ENCODE data around the gene ADA. TPM values are rescaled to one million over a fixed set of nuclear protein-coding genes. Genes with fewer than 3 reads are reported as not detected.
A peak's percentile ranks its signal among the peaks of the same experiment; 100 is the strongest.

Gene ADA
- total and polyA plus RNA-seq, 9 donors, result 4.0 to 9.1 (median 6.2) TPM

GRCh38 chr20:44573501-44573869 lies 78.0 kb downstream of the ADA start:
- Histone ChIP-seq H3K4me1 (ENCODE audit: control insufficient read depth, insufficient read depth, low read length) (peaks cover 22% of the 10 kb centered on the region), H3K4me3 (ENCODE audit: low read length) (no peak overlapping the region)

GRCh38 chr20:44572551-44573500 lies 78.7 kb downstream of the ADA start:
- peak overlapping the region; percentile 81 for H3K27ac ChIP-seq (ENCODE audit: low read length)
- WGBS (ENCODE audit: insufficient coverage), result 30% methylated on average over 3 of the region's 6 CpGs
- H3K4me1 ChIP-seq (ENCODE audit: control insufficient read depth, insufficient read depth, low read length), result peaks cover 22% of the 10 kb centered on the region
- H3K27me3 ChIP-seq (ENCODE audit: control insufficient read depth, insufficient read depth, low read length), result no peaks in the 10 kb centered on the region
- H3K36me3 ChIP-seq (ENCODE audit: control insufficient read depth, insufficient read depth, low read length), result no peaks in the 10 kb centered on the region
- DNase-seq, result peak; percentile 73
- no peak overlapping the region for H3K4me3 ChIP-seq (ENCODE audit: low read length)
- H3K9me3 ChIP-seq (replicated peaks; ENCODE audit: control insufficient read depth, low read depth, low read length), result no peaks in the 10 kb centered on the region

More at GRCh38 chr20:44573501-44573869, 78.0 kb downstream of the ADA start:
- Histone ChIP-seq H3K27me3 (ENCODE audit: control insufficient read depth, insufficient read depth, low read length) (no peaks in the 10 kb centered on the region), H3K9me3 (replicated peaks; ENCODE audit: control insufficient read depth, low read depth, low read length) (no peaks in the 10 kb centered on the region), H3K27ac (ENCODE audit: low read length) (peak overlapping the region; percentile 81), H3K36me3 (ENCODE audit: control insufficient read depth, insufficient read depth, low read length) (no peaks in the 10 kb centered on the region)
- no peak for DNase-seq
- 90% methylated on average over 2 of the region's 2 CpGs for WGBS (ENCODE audit: insufficient coverage)

- no peak for DNase-seq
- Histone ChIP-seq H3K36me3 (ENCODE audit: control insufficient read depth, insufficient read depth, low read length) (no peaks in the 10 kb centered on the region), H3K4me3 (ENCODE audit: low read length) (no peak overlapping the region), H3K4me1 (ENCODE audit: control insufficient read depth, insufficient read depth, low read length) (peaks cover 18% of the 10 kb centered on the region), H3K9me3 (replicated peaks; ENCODE audit: control insufficient read depth, low read depth, low read length) (no peaks in the 10 kb centered on the region), H3K27ac (ENCODE audit: low read length) (no peak overlapping the region), H3K27me3 (ENCODE audit: control insufficient read depth, insufficient read depth, low read length) (no peaks in the 10 kb centered on the region)
- WGBS (ENCODE audit: insufficient coverage), result 39% methylated on average over 3 of the region's 6 CpGs
Observed at GRCh38 chr20:44571362-44571988, 80.0 kb downstream of the ADA start.

- H3K4me1 ChIP-seq (ENCODE audit: control insufficient read depth, insufficient read depth, low read length), result peaks cover 13% of the 10 kb centered on the region
- no peaks in the 10 kb centered on the region for H3K27me3 ChIP-seq (ENCODE audit: control insufficient read depth, insufficient read depth, low read length)
- no peaks in the 10 kb centered on the region for H3K9me3 ChIP-seq (replicated peaks; ENCODE audit: control insufficient read depth, low read depth, low read length)
- no peak overlapping the region for H3K4me3 ChIP-seq (ENCODE audit: low read length)
- no peak for DNase-seq
- H3K27ac ChIP-seq (ENCODE audit: low read length), result no peak overlapping the region
- H3K36me3 ChIP-seq (ENCODE audit: control insufficient read depth, insufficient read depth, low read length), result no peaks in the 10 kb centered on the region
- no CpG with 5 or more reads among the region's 1 CpG for WGBS (ENCODE audit: insufficient coverage)
Observed at GRCh38 chr20:44570367-44570766, 81.1 kb downstream of the ADA start.

Other genes with a start within 250 kb of the ADA start
- gene TTPAL, start 175.8 kb downstream of the ADA start, total RNA-seq, result 3.3 TPM
- 1 to 10 TPM; 4.5 to 7.5 (median 5.5) TPM for gene TTPAL, start 175.8 kb downstream of the ADA start, polyA plus RNA-seq (ENCODE audit: insufficient read depth in 1 of 8, insufficient read length in 8 of 8, low replicate concordance in 1 of 8)
- 27.5 TPM for gene SERINC3, start 129.6 kb downstream of the ADA start, total RNA-seq
- gene SERINC3, start 129.6 kb downstream of the ADA start, polyA plus RNA-seq (ENCODE audit: insufficient read depth in 1 of 8, insufficient read length in 8 of 8, low replicate concordance in 1 of 8), result 10 to 100 TPM; 41.3 to 50.0 (median 44.8) TPM
- 48.2 TPM for gene PKIG, start 69.1 kb downstream of the ADA start, total RNA-seq
- gene PKIG, start 69.1 kb downstream of the ADA start, polyA plus RNA-seq (ENCODE audit: insufficient read depth in 1 of 8, insufficient read length in 8 of 8, low replicate concordance in 1 of 8), result 10 to 100 TPM; 40.5 to 53.3 (median 44.4) TPM
- gene CCN5, start 63.7 kb upstream of the ADA start, total RNA-seq, result 0.18 TPM
- gene CCN5, start 63.7 kb upstream of the ADA start, polyA plus RNA-seq (ENCODE audit: insufficient read depth in 1 of 8, insufficient read length in 8 of 8, low replicate concordance in 1 of 8), result under 1 TPM in 7 of 8 donors, not detected in 1; 0.07 to 0.32 (median 0.11) TPM
- gene KCNK15, start 94.2 kb upstream of the ADA start, total RNA-seq, result 0.27 TPM
- gene KCNK15, start 94.2 kb upstream of the ADA start, polyA plus RNA-seq (ENCODE audit: insufficient read depth in 1 of 8, insufficient read length in 8 of 8, low replicate concordance in 1 of 8), result under 1 TPM in 6 of 8 donors, not detected in 2; 0.13 to 0.58 (median 0.41) TPM
- gene RIMS4, start 158.8 kb upstream of the ADA start, total RNA-seq, result 5.7 TPM
- gene RIMS4, start 158.8 kb upstream of the ADA start, polyA plus RNA-seq (ENCODE audit: insufficient read depth in 1 of 8, insufficient read length in 8 of 8, low replicate concordance in 1 of 8), result 10 to 100 TPM in 5 of 8 donors, 1 to 10 TPM in 3; 7.4 to 13.2 (median 10.1) TPM
- 62.7 TPM for gene YWHAB, start 234.0 kb upstream of the ADA start, total RNA-seq
- gene YWHAB, start 234.0 kb upstream of the ADA start, polyA plus RNA-seq (ENCODE audit: insufficient read depth in 1 of 8, insufficient read length in 8 of 8, low replicate concordance in 1 of 8), result 100 to 1,000 TPM in 7 of 8 donors, 10 to 100 TPM in 1; 85.3 to 129 (median 108) TPM